OCI-LY7 (cell line): ENCODE data around the gene ABHD16B.

Source experiments
- CTCF ChIP-seq: fragments of 200-600 bp; sonication (generic); conservative IDR thresholded peaks from 2 replicates; pipeline ENCODE4 v1.5.1; 2014; ENCODE audit warnings: mild to moderate bottlenecking, antibody characterized with exemption, low read length, moderate library complexity, mixed read lengths
- EZH2phosphoT487 ChIP-seq: fragments of 200-600 bp; sonication (generic); IDR thresholded peaks from 2 replicates; pipeline ENCODE4 v1.6.1; 2018; ENCODE audit warnings: low read depth, borderline replicate concordance, mild to moderate bottlenecking, mixed run types, antibody characterized with exemption, low read length, moderate library complexity, mixed read lengths

- TF ChIP-seq CTCF (no peak), EZH2phosphoT487 (no peak)
Observed at GRCh38 chr20:63857764-63858392, 3.4 kb upstream of the ABHD16B start.
